Ramos (cell line): ENCODE results near the gene MUSTN1.

Experiments used
- in situ Hi-C: fragments of 300-500 bp; cut with MboI; formaldehyde crosslinking; loops from one replicate; pipeline ENCODE4 v1.14.3; 2022; ENCODE audit warnings: low sequenced_read_pairs; ENCODE audit not compliant: unreplicated experiment

MUSTN1 gene

DNA sequence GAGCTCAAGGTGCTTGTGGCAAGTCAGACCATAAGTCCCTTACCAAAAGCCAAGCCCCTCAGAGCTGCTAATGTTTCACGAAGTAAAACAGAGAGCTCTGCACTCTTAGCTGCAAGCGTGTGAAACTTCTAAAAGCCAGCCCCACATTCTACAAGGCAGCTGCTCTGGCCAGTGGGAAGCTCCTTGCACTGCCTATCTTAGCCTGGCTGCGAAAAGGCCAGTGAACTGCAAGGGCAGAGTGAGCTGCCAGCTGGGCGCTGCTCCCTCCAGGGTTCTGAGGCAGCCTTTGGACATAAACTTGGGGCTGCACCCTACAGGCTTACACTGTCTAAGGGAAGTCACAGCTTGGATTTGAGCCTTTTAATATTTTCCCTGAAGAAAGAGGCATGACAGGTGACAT is 2.2 kb upstream of the MUSTN1 start:
- in situ Hi-C loops = no loop called here

DNA sequence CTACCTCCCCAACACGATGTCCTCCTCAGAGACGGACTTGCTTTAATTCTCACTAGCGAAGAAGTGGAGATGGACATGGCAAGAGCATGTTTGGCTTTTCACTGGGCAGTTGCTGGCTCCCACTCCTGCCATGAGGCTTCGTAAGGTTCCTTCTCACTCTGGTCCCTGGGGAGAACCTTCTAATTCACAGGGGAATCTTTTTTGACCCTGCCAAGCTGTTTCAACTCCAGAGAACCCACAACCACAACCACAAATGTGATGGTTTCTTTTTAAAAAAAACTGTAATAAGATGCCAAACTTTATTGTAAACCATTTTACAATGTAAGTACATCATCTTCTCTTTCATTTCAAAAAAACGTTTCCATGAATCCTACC is 1.6 kb upstream of the MUSTN1 start:
- in situ Hi-C loops = no loop called here

DNA sequence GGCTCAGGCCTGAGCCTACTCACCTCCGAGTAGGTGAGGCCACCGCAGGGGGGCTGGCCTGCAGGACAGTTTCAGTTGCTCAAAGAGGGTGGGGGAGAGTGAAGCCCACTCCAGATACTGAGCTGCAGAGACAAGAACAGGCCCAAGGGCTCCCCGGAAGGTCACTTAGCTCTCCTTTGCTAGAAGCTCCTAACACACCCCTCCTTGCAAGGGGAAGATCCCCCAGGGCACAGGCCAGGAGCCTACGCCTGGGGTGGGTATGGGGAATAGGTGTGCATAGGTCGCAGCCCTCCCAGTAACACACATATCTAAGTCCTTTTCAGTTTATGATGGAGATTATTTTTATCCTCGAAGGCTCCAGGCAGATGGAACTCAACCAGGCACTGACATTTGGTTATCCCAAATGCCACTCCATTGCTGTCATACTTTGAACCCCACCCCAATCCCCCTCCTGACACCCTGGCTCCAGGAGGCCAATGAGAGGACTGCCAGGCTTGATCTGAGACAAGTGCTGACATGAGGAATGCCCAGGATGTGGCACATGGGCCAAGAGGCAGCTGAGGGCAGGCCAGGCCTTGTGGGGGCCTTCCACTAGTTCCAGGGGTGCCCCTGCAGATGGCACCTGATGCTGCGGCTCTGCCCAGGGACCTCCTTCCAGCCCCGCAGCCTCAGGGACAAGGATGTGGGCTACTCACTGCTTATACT is 1.1 kb upstream of the MUSTN1 start:
- in situ Hi-C loops = no loop called here

DNA sequence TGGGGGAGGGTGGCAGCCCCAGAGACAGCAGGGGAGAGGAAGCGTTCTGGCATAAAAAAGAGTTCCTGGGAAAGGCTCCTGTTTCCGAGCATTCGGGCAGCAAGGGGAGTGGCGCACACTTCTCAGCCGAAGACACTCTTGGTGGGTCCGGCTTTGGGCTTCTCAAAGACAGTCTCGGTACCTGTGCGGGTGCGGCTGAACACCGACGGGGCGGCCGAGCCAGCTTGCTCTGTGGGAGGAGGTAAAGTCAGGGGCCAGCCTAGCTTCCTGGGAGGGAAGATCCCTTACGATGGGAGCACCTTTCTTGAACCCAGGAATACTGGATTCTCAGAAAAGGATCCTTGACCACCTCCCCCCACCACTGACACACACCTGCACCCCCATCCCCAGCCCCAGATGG is 1.6 kb downstream of the MUSTN1 start:
- in situ Hi-C loops = no loop called here

DNA sequence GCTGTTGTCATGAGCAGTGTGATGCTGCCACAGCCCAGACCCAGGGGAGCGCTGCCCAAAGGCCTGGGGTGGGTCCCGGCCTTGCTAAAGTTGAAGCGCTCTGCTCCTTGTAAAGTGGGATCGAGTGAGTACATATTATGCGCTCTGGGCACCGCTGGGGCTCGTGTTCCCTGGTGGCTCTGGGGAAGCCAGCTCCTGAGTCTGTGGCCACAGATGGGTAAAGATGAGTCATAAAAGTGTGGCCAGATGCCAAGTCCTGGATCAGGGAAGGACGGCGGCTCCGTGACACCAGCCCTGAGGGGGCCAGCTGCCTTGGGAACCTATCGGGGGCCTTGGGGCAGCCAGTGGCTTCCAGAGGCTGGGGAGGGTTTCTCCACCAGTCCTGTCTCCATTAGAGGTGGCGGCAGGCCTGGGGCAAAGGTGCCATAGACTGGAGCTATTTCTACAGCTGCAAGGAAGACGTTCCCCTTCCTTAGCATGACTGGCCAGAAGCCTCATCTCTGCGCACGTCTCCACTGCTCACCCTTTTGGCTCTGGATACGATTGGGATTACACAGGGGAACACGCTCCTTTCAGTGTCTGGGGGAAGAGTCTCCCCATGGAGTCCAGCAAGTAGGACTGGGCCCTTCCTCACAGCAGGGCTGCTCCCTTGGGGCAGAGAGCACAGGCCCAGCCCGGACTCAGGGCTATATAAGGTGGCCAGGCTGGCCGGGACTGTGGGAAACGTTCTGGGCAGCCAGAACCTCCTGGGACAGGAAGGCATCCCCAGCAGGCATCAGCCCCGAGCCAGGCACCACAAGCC is 3.1 kb downstream of the MUSTN1 start:
- in situ Hi-C loops = no loop called here

DNA sequence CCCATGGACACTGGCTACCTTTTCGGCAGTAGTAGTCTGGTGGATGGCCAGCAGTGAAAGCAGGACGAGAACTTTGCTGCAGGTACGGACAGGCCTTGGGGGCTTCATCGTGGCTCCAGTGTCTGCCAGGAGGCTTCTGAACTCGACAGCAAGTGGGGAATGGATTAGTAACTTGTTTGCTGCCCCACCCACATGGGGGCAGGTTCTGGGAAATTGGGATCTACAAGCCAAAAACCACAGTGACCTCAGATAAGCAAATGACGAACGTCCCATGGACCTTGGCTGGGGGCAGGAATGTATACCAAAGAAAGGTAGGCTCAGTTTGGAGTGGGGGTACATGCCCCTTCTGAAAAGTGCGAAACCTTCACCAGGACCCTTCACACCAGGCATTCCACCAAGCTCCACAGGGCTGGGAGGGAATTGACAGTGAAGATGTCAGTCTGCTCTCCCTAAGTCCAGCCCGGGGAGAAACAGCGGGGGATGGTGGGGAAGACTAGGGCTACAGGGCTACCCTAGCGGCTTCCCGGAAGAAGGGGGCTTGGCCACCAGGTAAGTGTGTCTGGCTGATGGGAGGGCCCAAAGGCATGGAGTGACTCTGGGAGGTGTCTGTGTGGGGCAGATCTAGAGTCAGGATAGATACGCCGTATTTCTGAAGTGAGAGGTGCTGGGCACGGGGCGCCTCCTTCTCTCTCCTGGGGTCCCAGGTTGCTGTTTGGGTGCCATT is 4.1 kb downstream of the MUSTN1 start, which contains the start of gene ITIH4:
TSS of gene ITIH4 (minus strand) at position 138 of the 724 bp plus-strand sequence. CDS start at position 108, 30 bp downstream.
- in situ Hi-C loops = no loop called here

DNA sequence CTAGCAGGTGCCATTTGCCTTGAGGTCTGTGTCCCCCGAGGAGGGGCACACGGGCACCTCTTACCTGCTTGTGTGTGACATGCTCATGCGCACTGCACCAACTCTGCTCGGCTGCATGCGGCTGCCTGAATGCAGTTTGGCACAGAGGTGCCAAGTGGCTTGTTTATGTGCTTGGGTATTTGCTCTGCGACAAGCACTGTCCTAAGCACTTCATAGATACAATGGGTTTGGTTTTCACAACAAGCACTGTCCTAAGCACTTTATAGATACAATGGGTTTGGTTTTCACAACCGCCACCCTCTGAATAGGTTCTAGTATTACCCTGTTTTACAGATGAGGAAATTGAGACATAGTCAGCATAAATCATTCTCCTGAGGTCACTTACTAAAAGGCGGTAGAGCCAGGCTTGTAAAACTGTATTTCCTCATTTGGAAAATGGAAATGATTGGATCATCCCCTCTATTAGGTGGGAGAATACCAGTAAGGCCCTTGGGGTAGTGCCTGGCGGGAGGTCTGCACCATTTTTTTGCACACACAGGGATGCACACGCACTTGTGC is 4.8 kb downstream of the MUSTN1 start:
- in situ Hi-C loops = no loop called here

DNA sequence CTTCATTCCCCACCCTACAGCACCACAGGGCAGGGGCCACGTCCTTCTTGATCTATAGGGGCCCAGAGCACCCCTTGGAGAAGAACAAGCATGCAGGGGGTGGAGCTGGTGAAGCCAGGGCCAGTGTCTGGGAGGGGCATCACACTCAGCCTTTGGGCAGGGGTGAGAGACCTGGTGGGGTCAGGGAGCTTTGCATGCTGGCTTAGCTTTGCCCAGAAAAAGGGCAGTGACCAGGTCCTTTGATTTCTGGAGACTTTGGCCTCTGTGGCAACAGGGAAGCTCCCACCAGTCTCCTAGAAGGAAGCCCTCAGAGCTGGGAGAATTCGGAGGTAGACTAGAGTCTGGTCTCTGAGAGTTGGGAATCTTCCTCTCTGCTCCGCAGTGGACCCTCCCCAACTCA is 5.3 kb downstream of the MUSTN1 start:
- in situ Hi-C loops = no loop called here

DNA sequence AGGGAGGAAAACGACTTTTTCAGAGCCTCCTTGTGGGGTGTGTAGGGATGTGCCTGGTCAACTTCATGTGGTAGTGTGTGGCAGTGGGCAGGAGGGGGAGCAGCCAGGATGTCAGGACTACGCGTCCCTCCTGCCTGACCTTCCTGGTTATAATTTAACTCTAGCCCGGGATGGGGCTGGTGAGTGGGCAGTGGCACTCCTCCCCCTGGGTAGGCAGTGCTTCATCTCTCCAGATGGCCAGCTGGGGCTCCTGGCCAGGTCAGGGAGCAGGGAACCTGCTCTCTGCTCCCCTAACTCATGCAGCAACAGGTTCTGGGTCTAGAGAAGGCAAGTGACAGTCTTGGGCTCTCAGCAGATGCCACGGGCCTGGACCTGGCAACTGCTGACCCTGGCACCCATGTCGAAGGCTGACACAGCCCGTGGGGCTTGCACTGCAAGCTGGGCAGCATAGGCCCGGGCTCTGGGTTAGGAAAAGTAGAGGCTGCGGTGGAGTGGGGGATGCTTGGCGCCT is 6.9 kb downstream of the MUSTN1 start:
- in situ Hi-C loops = no loop called here

DNA sequence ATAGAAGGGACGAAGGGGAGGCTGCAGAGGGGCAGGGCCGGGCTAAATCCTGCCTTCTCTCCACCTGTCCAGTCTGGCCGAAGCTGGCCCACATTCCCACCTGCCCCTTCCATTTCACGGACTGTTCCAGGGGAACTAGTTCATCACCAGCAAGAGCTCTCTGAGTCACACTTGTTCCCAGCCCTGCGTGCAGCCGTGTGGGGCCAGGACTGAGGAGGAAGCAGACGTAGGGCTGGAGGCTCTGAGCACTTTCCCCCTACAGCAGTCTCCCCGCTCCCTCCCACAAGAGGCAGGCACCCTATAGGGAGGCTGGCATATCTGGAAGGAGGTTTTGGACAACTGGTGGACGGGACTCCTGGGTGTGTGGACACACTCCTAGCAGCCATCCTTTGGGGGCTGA is 7.4 kb downstream of the MUSTN1 start:
- in situ Hi-C loops = no loop called here

DNA sequence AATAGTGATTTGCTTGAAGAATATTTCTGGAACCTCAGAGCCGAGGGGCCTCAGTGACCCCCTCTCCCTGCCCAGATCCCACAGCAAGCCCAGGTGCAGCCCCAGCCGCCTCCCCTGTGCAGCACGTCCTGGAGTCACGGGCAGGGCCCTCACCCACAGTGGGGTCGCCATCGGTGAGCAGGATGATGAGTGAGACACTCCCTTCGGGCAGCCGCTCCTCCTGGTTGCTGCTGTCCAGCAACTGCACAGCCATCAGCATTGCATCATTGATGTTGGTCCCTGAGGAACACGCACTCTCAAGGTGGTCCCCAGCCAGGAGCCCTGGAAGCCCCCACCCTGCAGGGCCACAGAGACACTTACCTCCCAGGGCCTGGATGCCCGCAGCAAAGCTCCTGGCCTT is 10.8 kb downstream of the MUSTN1 start:
- in situ Hi-C loops = no loop called here

DNA sequence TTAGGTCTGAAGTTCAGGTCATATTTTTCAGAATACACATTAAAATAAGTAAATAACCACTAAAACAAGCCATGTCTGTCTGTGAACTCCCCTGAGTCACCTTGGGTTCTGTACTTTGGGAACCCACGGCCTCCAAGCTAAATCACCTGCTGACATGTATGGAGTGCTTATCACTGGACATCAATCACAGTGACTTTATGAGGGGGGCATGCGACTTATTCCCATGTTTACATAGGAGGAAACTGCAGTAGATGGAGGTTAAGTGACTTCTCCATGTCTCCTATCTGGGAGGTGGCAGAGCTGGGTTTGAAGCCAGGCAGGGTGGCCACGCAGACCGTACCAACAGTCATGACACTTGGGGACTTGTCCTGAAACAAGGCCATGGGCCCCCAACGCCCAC is 12.5 kb downstream of the MUSTN1 start:
- in situ Hi-C loops = no loop called here

DNA sequence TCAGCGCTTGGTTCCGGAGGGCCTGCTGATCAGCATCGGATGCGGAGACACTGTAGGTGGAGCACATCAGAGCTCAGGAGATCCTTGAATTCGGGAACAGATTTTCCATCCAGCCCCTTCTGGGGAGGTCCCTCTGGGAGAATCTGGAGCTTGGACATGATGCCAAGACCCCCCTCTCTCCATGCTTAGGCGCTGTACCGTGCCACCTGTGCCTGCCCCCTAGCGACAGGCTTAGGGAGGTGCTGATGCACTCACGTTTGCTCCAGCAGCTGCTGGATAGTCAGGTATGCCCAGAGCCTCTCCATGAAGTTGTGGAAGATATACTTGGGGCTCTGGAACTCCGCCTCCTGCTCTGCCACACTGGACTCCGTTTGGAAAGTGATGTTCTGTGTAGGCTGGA is 14.1 kb downstream of the MUSTN1 start:
- in situ Hi-C loops = no loop called here

DNA sequence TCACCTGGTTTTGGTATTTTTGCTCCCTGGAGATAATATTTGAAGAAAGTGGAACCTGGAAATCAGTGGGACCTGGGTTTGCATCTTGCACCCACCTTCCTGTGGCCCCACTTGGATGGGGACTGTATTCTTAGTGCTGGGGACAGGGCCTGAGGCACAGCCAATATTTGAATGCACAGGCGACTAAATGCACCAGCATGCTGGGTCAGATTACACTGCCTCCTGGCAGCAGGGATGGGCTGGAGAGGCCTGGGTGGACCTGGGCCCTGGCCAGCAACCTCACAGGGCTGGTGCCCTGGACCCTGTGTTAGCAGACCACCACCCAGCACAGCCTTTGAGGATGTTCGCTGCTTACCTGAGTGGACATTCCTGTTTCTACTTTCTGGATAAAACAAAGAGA is 14.9 kb downstream of the MUSTN1 start:
- in situ Hi-C loops = no loop called here

DNA sequence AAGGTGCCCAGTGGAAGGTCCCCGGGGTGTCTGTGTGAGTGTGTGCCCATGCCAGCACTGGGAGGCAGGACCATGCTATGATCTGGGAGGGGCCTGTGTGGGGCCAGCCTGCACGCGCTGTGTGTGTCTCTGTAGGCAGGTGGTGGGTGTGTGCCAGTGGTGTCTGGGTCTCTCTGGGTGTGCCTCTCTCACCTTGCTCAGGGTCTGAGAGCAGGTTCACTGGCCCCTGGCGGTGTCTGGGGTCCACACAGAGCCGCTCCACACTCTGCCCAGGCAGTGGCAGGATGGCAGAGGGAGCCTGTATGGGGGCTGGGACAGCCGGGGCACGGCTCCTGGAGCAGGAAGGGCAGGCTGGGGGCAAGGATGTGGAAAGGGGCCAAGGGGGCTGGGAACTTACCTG is 17.0 kb downstream of the MUSTN1 start:
- in situ Hi-C loops = no loop called here

DNA sequence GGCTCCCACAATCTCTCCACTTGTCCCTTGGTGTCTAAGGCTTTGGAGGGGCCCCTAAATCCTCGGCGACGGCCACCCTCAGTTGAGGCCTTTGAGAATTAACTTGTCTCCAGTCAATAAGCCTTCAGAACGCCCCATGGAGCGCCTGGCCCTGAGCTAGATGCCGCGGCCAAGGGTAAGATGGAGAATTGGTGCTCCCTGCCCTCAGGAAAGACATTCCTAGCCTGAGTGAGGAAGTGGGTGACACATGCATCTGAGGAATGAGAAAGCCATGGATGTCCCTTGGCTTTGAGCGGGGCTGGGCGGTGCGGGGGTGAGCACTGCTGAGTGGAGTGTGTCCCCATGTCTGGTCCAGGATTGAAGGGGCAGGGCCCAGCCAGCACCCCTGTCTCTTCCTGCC is 17.6 kb downstream of the MUSTN1 start:
- in situ Hi-C loops = no loop called here

DNA sequence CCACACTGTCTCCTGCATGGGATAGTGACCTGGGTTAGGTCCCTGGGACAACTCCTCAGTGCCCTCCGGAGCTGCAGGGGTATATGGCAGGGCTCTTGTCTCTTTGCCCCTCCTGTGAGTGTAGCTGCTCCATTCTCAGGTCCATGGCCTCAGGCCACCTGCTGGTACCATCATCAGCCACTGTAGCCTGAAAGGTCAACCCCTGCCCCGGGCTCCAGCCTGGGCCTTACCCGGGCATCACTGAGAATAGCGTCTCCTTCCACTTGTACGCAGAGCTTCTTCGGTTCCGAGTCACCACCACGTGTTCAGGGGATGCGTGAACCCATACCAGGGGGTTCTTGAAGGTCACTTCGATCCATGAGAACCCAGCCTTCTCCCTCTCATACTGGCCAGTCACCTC is 18.2 kb downstream of the MUSTN1 start:
- in situ Hi-C loops = no loop called here

DNA sequence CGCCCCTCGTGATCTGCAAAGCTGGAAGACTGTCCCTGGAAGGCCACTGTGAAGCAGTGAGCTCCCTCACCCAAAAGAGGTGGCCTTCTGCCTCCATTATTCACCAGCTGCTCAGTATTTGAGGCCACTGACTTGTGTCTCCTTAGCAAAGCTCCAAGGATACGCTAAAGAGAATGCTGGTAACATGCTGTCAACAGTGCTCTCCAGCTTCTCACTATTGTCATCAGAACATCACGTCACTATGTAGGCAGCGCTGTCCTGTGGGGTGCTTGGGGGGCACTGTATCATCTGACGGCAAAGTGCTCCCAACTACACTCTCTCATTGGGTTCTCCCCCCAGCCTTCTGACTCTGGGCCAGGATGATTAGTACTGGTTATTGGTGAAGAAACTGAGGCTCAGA is 18.6 kb downstream of the MUSTN1 start:
- in situ Hi-C loops = no loop called here

DNA sequence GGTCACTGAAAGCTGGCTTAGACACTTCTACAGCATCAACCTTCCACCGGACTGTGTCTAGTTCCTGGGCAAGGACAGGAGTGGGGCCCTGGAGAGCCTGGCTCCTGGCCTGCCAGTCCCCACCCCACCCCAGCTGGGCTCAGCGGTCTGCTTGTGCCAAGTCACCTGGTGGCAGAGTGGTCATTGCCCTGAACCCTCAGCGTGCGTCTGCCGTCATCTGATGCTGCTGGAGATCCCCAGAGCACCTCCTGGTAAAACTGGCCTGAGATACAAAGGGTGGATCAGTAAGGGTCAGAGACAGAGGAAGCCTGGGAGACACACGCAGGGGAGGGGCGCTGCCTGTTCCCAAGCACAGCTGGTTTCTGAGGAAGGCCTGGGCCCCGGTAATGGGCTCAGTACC is 21.0 kb downstream of the MUSTN1 start:
- in situ Hi-C loops = no loop called here

DNA sequence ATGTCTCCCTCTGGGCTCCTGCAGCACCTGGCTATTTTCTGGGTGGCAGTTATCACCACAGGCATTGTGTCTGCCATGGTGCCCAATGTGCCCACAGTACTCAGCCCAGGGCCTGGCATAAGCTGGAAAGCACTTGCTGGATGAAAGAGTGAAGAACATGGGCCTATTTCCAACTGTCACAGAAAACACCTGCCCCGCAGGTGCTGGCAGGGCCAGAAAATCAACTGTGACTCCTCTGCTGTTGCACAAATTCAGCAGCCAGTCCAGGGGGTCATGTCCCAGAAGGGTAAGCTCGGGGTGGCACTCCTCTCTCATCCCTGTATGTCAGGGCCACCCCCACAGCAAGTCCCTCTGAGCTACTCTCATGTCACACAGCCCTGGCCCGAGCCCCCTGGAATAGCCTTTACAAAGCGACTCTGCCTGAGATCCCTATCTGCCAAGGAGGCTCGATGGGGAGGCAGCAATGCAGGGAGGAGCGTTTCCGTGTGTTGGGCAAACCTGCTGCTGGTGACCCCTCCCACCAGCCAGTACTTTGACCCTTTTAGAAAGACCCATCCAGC is 23.3 kb downstream of the MUSTN1 start:
- in situ Hi-C loops = no loop called here
